AG09309 (cell line): ENCODE measurements around the gene APOBEC3B.
"Not testable (repeated sequence)": the region's sequence is repeated elsewhere in the genome, so short reads cannot be mapped to it uniquely, and the experiment has no call there.

Experiments used
- DNase-seq: peaks from one replicate; pipeline ENCODE4 v3.0.0-alpha.2; 2010; ENCODE audit warnings: low read depth
- H3K4me3 ChIP-seq: 2 replicates; pipeline ENCODE4 v1.5.1; 2011; ENCODE audit warnings: mild to moderate bottlenecking, low read depth, low read length, moderate library complexity; ENCODE audit not compliant: control insufficient read depth
- CTCF ChIP-seq: IDR thresholded peaks from 2 replicates; pipeline ENCODE4 v1.5.1; 2011; ENCODE audit warnings: mild to moderate bottlenecking, low read depth, low read length, inconsistent platforms; ENCODE audit not compliant: insufficient read depth, control insufficient read depth; ENCODE audit errors: missing control alignments

The APOBEC3B gene

GRCh38 chr22:38954414-38955043 lies 27.6 kb upstream of the APOBEC3B start:
- H3K4me3 ChIP-seq, result no peak overlapping the region
- TF ChIP-seq CTCF, result no peak
- DNase-seq, result no peak

- no peak for DNase-seq
- TF ChIP-seq CTCF, result no peak
These were observed 26.8 kb upstream of the APOBEC3B start for GRCh38 chr22:38955250-38955905.

GRCh38 chr22:38955926-38956325 lies 26.2 kb upstream of the APOBEC3B start:
- no peak overlapping the region for H3K4me3 ChIP-seq
- TF ChIP-seq CTCF, result no peak
- no peak for DNase-seq

More at GRCh38 chr22:38955250-38955905, 26.8 kb upstream of the APOBEC3B start:
- H3K4me3 ChIP-seq, result no peak overlapping the region

GRCh38 chr22:38956551-38956950 lies 25.6 kb upstream of the APOBEC3B start:
- no peak for TF ChIP-seq CTCF
- no peak overlapping the region for H3K4me3 ChIP-seq
- DNase-seq, result no peak

GRCh38 chr22:38957046-38957770 lies 24.9 kb upstream of the APOBEC3B start, which contains the start of gene APOBEC3A:
TSS of gene APOBEC3A (plus strand) at chr22:38957609. CDS start at chr22:38957692, 83 bp downstream.
- DNase-seq, result no peak
- TF ChIP-seq CTCF, result no peak
- H3K4me3 ChIP-seq, result no peak within 1 kb of the TSS

GRCh38 chr22:38957808-38958650 lies 24.1 kb upstream of the APOBEC3B start:
- no peak overlapping the region for H3K4me3 ChIP-seq
- TF ChIP-seq CTCF, result no peak
- DNase-seq, result no peak

- H3K4me3 ChIP-seq, result not testable (repeated sequence)
These were observed 23.6 kb upstream of the APOBEC3B start for GRCh38 chr22:38958651-38958943.

More at GRCh38 chr22:38958651-38958943, 23.6 kb upstream of the APOBEC3B start:
- not testable (repeated sequence) for DNase-seq
